Spinal cord (tissue), 10 donors: Measurements from ENCODE around the gene TUBA1C. TPM values are rescaled to one million over a fixed set of nuclear protein-coding genes. Genes with fewer than 3 reads are reported as not detected.

Experiments
- DNase-seq, 6 donors: peaks; one replicate each; pipeline versions ENCODE4 v3.0.0 to v3.0.0-alpha.2; 2013 to 2015; ENCODE audit warnings: low spot score in 6 of 6, low read depth in 4 of 6
- H3K27ac ChIP-seq: one replicate; pipeline ENCODE4 v1.5.1; 2013; ENCODE audit warnings: low read depth, low read length, control low read depth
- H3K27me3 ChIP-seq: one replicate; pipeline ENCODE4 v1.6.1; 2013; ENCODE audit warnings: low read length; ENCODE audit not compliant: control insufficient read depth, insufficient read depth
- H3K36me3 ChIP-seq: one replicate; pipeline ENCODE4 v1.6.1; 2013; ENCODE audit warnings: low read length; ENCODE audit not compliant: control insufficient read depth, insufficient read depth
- H3K4me1 ChIP-seq: one replicate; pipeline ENCODE4 v1.6.1; 2013; ENCODE audit warnings: low read length; ENCODE audit not compliant: control insufficient read depth, insufficient read depth
- H3K4me3 ChIP-seq: one replicate; pipeline ENCODE4 v1.5.1; 2013; ENCODE audit warnings: low read depth, low read length, control low read depth
- H3K9me3 ChIP-seq: one replicate; pipeline ENCODE4 v1.6.1; 2013; ENCODE audit warnings: low read length; ENCODE audit not compliant: control insufficient read depth, insufficient read depth
- WGBS: methylation state at CpG from one replicate; pipeline ENCODE4 v1.1.5; 2013; ENCODE audit warnings: missing lambda C conversion rate; ENCODE audit not compliant: insufficient coverage; 5-methylcytosine and 5-hydroxymethylcytosine counted together
- polyA plus RNA-seq, 2 donors: library from polyadenylated mRNA; unstranded; fragments of 120-200 nt; gene quantifications; one replicate each; pipeline ENCODE4 v1.2.1, GENCODE V29; 2013; ENCODE audit not compliant: insufficient read length in 2 of 2
- total RNA-seq, 2 donors: library from RNA; depleted of rRNA in 1 of 2; stranded (reverse); fragments of 120-200 nt in 1 of 2; fragments of >200 nt in 1 of 2; gene quantifications; one replicate each; pipeline versions ENCODE4 v1.2.3 to v1.2.4, GENCODE V29; 2013 to 2014
- donor health status: healthy.

The TUBA1C gene
- total and polyA plus RNA-seq, 4 donors: 30.4 to 68.8 (median 47.4) TPM

DNA sequence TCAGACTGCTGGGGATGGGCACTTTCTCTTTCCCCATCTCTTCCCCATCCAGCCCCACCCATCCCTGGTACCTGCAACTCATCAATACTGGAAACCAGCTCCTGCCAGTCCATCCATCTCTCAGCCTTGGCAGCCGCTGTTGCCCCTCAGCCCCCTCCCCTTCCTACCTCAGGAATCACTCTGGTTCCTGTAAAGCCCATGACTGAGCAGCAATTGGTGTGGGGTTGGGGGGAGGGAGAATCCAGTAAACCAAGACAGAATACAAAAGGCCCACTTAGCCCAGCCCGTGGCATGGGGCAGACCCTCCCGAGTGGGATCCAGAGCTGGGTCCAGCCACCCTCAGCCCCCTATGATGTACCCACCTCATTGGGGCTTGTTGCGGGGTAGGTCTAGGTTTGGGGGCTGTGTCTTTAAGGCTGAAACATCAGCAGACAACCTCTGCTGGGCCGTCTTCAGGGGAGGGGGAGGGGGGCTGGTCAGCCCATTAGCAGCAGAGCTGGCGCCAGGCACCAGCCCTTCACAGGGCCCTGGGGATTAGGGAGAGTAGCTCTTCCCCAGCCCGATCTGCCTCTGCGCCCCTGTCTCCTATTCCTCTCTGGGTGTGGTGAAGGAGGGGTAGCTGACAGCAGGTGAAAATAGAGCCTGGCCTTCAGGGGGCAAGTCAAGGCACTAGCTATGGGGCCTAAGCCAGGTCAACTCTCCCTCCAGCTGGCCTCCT lies 29.4 kb downstream of the TUBA1C start:
- Histone ChIP-seq H3K27me3 (peaks cover 67% of the 10 kb centered on the region), H3K36me3 (no peaks in the 10 kb centered on the region), H3K4me3 (no peak overlapping the region), H3K9me3 (no peaks in the 10 kb centered on the region), H3K4me1 (peaks cover 46% of the 10 kb centered on the region), H3K27ac (no peak overlapping the region)
- WGBS: 25% methylated on average over 2 of the region's 8 CpGs
- DNase-seq: peak in 1 of 6 donors; percentile 11

DNA sequence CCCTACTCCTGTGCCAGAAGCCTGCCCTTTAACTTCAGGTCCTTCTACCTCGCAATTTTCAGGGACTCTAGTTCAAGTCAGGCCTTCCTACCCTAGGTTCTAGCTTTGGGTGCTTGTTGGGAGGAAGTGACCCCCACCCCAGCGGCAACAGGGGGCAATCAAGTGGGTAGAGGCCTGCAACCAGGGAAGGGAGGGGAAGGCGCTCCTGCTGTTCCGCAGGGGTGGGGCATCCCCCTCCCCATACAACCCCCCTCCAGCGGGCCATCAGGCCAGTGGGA lies 29.9 kb downstream of the TUBA1C start:
- Histone ChIP-seq H3K36me3 (no peaks in the 10 kb centered on the region), H3K27ac (no peak overlapping the region), H3K4me3 (no peak overlapping the region), H3K4me1 (peaks cover 46% of the 10 kb centered on the region), H3K9me3 (no peaks in the 10 kb centered on the region), H3K27me3 (peaks cover 67% of the 10 kb centered on the region)
- WGBS: 0% methylated on average over 1 of the region's 5 CpGs
- DNase-seq: no peak

GRCh38 chr12:49295082-49295936 lies 30.4 kb downstream of the TUBA1C start, which contains the start of gene PRPH:
Gene PRPH, plus strand, starts transcription at chr12:49295147. Its CDS starts 54 bp downstream, at chr12:49295201.
- no peaks in the 10 kb centered on the region for H3K36me3 ChIP-seq
- no peak within 1 kb of the TSS for H3K4me3 ChIP-seq
- peaks cover 46% of the 10 kb centered on the region for H3K4me1 ChIP-seq
- peaks cover 67% of the 10 kb centered on the region for H3K27me3 ChIP-seq
- DNase-seq: peak in 2 of 6 donors; percentile 38 to 39
- no peak within 1 kb of the TSS for H3K27ac ChIP-seq
- H3K9me3 ChIP-seq: no peaks in the 10 kb centered on the region
- 3% methylated on average over 72 of the region's 82 CpGs for WGBS

DNA sequence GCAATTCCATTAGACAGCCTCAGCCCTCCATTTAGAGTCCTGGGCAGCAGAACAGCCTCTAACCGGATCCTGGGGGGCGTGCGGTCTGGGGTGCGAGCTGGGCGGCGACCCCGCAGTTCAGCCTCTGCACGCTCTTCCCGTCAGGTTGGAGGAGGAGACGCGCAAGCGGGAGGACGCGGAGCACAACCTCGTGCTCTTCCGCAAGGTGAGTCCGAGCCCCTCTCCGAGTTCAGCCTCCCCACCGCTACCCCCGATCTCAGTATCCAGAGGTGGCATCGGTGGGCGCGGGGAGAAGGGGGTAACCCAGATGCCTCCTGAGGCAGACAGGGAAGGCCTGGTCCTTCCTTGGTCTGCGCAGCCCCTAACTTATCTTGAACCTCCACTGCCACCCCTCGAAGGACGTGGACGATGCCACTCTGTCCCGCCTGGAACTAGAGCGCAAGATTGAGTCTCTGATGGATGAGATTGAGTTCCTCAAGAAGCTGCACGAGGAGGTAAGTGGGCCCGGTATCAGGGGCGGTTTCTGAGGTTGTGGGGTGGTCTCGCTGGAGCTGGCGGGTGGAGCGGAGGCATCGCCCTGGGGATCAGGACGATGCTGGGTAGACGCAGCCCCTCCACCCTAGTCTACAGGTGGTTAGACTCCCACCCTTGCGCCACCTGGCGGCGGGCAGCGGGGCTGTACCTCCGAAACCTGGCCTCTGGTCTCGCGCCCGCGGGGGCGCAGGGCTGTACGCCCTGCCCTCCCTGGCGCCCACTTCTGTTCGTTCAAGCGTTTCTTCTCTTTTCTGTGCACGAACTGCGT lies 31.4 kb downstream of the TUBA1C start:
- Histone ChIP-seq H3K27me3 (peaks cover 67% of the 10 kb centered on the region), H3K4me1 (peaks cover 46% of the 10 kb centered on the region), H3K4me3 (no peak overlapping the region), H3K27ac (no peak overlapping the region), H3K36me3 (no peaks in the 10 kb centered on the region), H3K9me3 (no peaks in the 10 kb centered on the region)
- DNase-seq: peak in 1 of 6 donors; percentile 21
- WGBS: 14% methylated on average over 52 of the region's 54 CpGs

DNA sequence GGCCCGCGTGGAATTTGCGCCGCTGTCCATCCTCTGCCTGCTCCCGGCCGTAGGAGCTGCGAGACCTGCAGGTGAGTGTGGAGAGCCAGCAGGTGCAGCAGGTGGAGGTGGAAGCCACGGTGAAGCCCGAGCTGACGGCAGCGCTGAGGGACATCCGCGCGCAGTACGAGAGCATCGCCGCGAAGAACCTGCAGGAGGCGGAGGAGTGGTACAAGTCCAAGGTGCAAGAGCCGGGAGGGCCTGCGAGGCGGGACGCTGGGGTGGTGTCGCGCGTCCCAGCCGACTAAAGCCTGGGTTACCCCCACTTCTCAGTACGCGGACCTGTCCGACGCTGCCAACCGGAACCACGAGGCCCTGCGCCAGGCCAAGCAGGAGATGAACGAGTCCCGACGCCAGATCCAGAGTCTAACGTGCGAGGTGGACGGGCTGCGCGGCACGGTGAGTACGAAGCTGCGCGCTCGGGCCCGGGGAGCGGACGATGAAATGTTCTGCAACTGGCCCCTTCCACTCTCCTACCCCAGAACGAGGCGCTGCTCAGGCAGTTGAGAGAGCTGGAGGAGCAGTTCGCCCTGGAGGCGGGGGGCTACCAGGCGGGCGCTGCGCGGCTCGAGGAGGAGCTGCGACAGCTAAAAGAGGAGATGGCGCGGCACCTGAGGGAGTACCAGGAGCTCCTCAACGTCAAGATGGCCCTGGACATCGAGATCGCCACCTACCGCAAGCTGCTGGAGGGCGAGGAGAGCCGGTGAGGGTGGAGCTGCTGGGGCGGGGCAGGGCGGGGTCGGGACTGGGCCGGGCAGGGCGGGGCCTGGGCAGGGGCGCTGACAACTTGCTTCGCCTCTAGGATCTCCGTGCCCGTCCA lies 32.2 kb downstream of the TUBA1C start:
- 2% methylated on average over 77 of the region's 77 CpGs for WGBS
- peak in 2 of 6 donors; percentile 18 to 28 for DNase-seq
- no peak overlapping the region for H3K27ac ChIP-seq
- H3K27me3 ChIP-seq: peaks cover 70% of the 10 kb centered on the region
- H3K36me3 ChIP-seq: no peaks in the 10 kb centered on the region
- H3K9me3 ChIP-seq: no peaks in the 10 kb centered on the region
- H3K4me3 ChIP-seq: no peak overlapping the region
- peaks cover 46% of the 10 kb centered on the region for H3K4me1 ChIP-seq

DNA sequence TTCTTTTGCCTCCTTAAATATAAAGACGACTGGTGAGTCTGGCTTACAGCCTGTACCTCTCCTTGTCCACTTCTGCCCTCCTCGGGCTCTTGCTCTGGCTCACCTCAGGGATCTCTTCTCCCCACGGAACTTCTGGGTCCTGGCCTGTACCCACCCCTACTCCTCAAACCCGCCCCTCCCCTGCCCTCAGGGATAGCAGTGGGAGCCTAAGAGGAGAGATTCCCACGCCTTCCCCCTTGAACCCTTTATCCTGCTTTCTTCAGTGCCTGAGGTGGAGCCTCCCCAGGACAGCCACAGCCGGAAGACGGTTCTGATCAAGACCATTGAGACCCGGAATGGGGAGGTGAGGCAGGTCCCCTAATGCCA lies 32.8 kb downstream of the TUBA1C start:
- Histone ChIP-seq H3K36me3 (no peaks in the 10 kb centered on the region), H3K27ac (no peak overlapping the region), H3K4me3 (no peak overlapping the region), H3K9me3 (no peaks in the 10 kb centered on the region), H3K27me3 (peaks cover 69% of the 10 kb centered on the region), H3K4me1 (peaks cover 45% of the 10 kb centered on the region)
- WGBS: 22% methylated on average over 5 of the region's 8 CpGs
- DNase-seq: no peak

DNA sequence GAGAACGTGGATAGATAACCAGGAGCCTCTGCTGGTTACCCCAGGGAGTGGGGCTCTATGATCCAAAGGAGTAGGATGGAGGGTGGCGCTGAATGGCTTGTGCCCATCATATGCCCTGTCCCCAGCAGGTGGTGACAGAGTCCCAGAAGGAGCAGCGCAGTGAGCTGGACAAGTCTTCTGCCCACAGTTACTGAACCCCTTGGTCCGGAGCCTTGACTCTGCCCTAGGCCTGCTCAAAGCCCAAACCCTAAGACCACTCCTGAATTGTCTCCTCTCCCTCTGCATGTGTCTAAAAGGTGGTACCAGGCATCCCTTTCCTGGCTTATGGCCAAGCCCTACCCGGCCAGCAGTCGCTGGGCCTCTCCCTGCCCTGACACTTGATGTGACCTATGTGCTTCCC lies 33.3 kb downstream of the TUBA1C start:
- Histone ChIP-seq H3K4me3 (no peak overlapping the region), H3K36me3 (no peaks in the 10 kb centered on the region), H3K27ac (no peak overlapping the region), H3K4me1 (peaks cover 40% of the 10 kb centered on the region), H3K9me3 (no peaks in the 10 kb centered on the region), H3K27me3 (peaks cover 65% of the 10 kb centered on the region)
- WGBS: 32% methylated on average over 6 of the region's 6 CpGs
- no peak for DNase-seq

GRCh38 chr12:49301760-49302159 lies 36.9 kb downstream of the TUBA1C start:
- WGBS: 76% methylated on average over 3 of the region's 4 CpGs
- H3K27me3 ChIP-seq: peaks cover 34% of the 10 kb centered on the region

DNA sequence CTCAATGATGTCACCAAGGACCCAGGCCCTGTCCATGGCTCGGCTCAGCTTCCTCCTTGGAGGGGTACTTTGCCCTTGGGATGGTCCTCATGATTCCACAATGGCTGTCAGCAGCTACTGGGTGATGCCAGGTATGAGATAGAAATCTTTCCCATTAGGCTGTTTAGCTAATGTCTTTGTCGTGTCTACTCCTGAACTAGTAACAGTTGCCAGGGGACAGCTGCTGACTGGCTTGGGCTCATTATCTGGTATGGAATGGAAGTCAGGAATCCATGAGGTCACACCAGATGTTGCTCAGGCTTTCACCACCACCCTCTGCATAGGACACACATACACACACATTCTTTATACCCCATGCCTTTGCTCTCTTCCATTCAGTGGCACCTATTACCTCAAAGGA lies 39.3 kb downstream of the TUBA1C start:
- 75% methylated on average over 1 of the region's 2 CpGs for WGBS
- no peak overlapping the region for H3K27ac ChIP-seq
- peaks cover 12% of the 10 kb centered on the region for H3K27me3 ChIP-seq

More at GRCh38 chr12:49301760-49302159, 36.9 kb downstream of the TUBA1C start:
- DNase-seq: no peak
- Histone ChIP-seq H3K9me3 (no peaks in the 10 kb centered on the region), H3K4me1 (peaks cover 6% of the 10 kb centered on the region), H3K27ac (no peak overlapping the region), H3K36me3 (no peaks in the 10 kb centered on the region), H3K4me3 (no peak overlapping the region)

More for the DNA sequence above, 39.3 kb downstream of the TUBA1C start:
- Histone ChIP-seq H3K4me1 (no peaks in the 10 kb centered on the region), H3K9me3 (no peaks in the 10 kb centered on the region), H3K4me3 (no peak overlapping the region), H3K36me3 (no peaks in the 10 kb centered on the region)
- no peak for DNase-seq
